SKM-1 treated with dmso at 0.1 percent for 144 hours (cell line): ENCODE measurements around the gene EMC7.
"Not testable (repeated sequence)": the region's sequence is repeated elsewhere in the genome, so short reads cannot be mapped to it uniquely, and the experiment has no call there.

Source experiments
- DNase-seq: peaks from one replicate; lab custom pipeline; 2025; ENCODE audit not compliant: unreplicated experiment; lab: John Stamatoyannopoulos, UW

Gene EMC7

GRCh38 chr15:34101366-34102174, at the start of gene EMC7, which contains the start of gene PGBD4:
EMC7 (minus strand) TSS chr15:34101862; CDS start chr15:34101839, 23 bp downstream.
PGBD4 (plus strand) TSS chr15:34102083; CDS start chr15:34102532, 449 bp downstream.
- peak; percentile 97 for DNase-seq

- DNase-seq, result no peak
These were observed 45.9 kb upstream of the EMC7 start for GRCh38 chr15:34147371-34148140.

- no peak for DNase-seq
These were observed 31.8 kb upstream of the EMC7 start for GRCh38 chr15:34133511-34133910.

DNA sequence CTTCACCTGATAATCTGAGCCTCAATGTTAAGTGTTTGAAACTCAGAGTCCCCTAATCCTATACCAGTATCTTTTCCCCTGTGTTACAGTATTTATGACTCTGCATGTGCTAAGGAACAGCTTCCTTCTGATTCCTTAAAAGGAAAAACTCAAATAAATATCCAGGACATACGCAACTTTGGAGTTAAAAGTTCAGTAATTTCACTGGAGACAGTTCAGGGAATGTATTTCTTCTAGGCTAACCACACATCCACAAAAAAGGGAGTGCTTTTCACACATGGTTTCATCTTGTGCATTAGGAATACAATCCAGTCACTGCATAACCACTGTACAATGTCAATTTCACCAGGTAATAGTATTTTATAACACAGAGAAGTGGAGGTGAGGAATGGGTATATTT, 31.2 kb upstream of the EMC7 start:
- DNase-seq, result no peak

GRCh38 chr15:34128898-34129297, 27.2 kb upstream of the EMC7 start:
- DNase-seq, result no peak

- no peak for DNase-seq
These were observed 24.9 kb upstream of the EMC7 start for GRCh38 chr15:34126522-34126921.

GRCh38 chr15:34125945-34126344, 24.3 kb upstream of the EMC7 start:
- no peak for DNase-seq

- DNase-seq, result no peak
These were observed 23.0 kb upstream of the EMC7 start for GRCh38 chr15:34124651-34125050.

DNA sequence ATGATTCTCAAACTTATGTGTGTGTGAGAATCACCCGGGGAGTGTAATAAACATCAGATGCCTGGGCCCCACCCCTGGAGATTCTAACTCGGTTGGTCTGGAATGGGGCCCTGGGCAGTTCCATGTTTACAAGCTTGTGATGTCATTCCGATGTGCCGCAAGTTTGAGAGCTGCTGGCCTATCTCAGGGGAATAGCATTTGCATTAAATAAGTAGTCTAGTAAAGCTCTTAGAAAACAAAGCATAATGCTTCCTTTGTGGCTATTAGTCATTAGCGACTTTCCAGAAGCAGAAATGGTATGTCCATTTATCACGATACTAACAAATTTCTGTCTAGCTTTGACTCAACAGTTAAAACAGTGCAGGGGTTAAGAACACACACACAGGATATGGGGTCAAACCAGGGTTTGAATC, 21.1 kb upstream of the EMC7 start:
- DNase-seq, result no peak

DNA sequence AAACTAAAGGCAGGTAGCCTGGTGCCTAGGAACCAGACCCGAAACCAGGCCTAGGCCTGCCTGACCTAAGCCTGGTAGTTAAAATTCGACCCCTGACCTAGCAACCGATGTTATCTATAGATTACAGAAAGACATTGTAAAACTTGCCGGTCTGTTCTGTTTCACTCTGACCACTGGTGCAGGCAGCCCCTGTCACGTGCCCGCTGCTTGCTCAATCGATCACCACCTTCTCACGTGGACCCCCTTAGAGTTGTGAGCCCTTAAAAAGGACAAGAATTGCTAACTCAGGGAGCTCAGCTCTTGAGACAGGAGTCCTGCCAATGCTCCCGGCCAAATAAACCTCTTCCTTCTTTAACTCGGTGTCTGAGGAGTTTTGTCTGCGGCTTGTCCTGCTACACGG, 20.1 kb upstream of the EMC7 start:
- DNase-seq, result not testable (repeated sequence)

GRCh38 chr15:34120420-34120819, 18.8 kb upstream of the EMC7 start:
- not testable (repeated sequence) for DNase-seq

DNA sequence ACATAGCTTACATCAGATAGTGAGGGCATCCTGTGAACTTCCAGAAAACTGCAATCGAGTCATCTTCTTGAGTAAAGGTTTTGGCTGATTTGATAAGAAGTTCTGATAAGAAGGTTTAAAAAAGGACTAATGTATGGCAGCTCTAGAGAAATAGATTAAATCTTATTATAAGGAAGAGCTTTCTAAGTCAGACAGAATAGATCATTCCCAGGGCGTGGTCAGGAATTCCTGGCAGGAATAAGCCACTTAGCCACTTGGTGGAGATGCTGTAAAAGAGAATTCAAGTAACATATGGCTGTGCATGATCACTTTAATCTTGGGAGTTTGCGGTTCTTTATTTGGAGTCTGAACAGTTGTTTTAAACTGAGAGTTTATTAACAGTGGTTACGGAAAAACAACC, 17.6 kb upstream of the EMC7 start:
- DNase-seq, result no peak

- DNase-seq, result no peak
These were observed 15.0 kb upstream of the EMC7 start for GRCh38 chr15:34116620-34117019.

GRCh38 chr15:34114739-34115138, 13.1 kb upstream of the EMC7 start:
- no peak for DNase-seq

DNA sequence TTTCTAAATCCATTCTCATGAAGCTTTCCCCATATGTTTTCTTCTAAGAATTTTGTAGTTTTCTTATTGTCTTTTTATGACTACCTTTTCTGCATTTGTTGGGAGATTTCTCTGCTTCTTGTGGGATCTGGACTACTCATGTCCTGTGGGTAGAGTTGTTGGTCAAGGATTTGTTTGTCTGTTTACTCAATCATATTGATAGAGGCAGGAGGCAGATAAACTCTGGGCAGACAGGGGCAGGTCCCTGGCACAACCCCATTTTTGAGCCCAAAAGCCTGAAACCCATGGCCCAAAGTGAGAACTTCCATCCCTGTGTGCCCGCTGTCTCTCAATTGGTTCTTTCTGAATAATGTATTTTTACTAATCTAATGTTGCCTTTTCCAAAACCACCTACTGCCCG, 12.6 kb upstream of the EMC7 start:
- DNase-seq, result no peak

GRCh38 chr15:34111488-34111887, 9.8 kb upstream of the EMC7 start:
- DNase-seq, result no peak

GRCh38 chr15:34109797-34110663, 8.4 kb upstream of the EMC7 start:
- DNase-seq, result peak; percentile 21

DNA sequence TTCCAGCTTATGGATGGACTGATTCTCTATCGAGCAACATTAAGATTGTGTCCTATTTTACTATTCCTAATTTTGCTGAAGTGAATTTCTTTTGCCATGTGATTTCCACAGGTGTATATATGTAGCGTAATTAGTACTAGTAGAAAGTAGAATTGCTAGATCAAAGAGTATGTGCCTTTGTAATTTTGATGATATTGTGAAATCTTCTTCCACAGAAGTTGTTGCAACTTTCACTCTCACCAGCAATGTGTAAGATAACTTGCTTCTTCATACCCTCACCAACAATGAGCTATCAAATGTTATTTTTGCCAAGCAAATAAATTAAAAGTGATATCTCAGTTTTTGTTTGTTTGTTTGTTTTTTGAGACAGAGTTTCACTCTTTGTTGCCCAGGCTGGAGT, 5.7 kb upstream of the EMC7 start:
- DNase-seq, result no peak

DNA sequence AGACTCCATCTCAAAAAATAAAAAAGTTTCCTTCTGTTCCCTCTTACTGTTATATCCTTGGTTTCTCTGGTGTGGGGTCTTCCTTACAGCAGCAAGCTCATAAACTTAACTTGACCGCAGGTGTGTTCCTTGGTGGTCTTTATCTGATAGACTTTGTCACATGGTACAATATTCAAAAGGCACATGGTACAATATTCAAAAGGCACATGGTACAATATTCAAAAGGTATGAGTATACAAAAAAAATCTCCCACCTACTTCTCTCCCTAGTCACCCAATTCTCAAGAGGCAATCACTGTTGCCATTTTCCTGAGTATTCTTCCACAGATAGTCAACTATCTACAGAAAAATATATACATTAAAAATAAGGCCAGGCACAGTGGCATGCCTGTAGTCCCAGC, 4.8 kb upstream of the EMC7 start:
- no peak for DNase-seq

GRCh38 chr15:34102175-34102925, 688 bp upstream of the EMC7 start:
- DNase-seq, result no peak

GRCh38 chr15:34099914-34100313, 1.7 kb downstream of the EMC7 start:
- no peak for DNase-seq
